Mesenteric fat pad (tissue), 1 donor: ENCODE results near the gene RPL37. TPM values are rescaled to one million over a fixed set of nuclear protein-coding genes. Genes with fewer than 3 reads are reported as not detected.
"Not testable (repeated sequence)": the region's sequence is repeated elsewhere in the genome, so short reads cannot be mapped to it uniquely, and the experiment has no call there.

Source experiments
- DNase-seq: peaks from one replicate; pipeline ENCODE4 v3.0.0-alpha.2; 2020; ENCODE audit warnings: low spot score
- long read RNA-seq: library from polyadenylated mRNA; unstranded; transcript quantifications from one replicate; pipeline ENCODE4 v2.0.0, GENCODE V29; 2020
- total RNA-seq: library from RNA; stranded (reverse); fragmentation: NEBNext Ultra II Directional; extraction: Animal tissue kit (Norgen Biotek cat#: 25700); gene quantifications from one replicate; pipeline ENCODE4 v1.2.1, GENCODE V29; 2021
- donor health status: DM: yes; HTN: yes; CAD: no.

RPL37 gene
- total RNA-seq, result 961 TPM
- long read RNA-seq, full-length matches to known transcripts, result 21 of 53 reads
- long read RNA-seq, partial matches to known transcripts, result 24 of 53 reads
- long read RNA-seq, other reads (novel, unspliced or antisense), result 8 of 53 reads

GRCh38 chr5:40834849-40835787 is at the start of gene RPL37:
RPL37 (minus strand) TSS chr5:40835222; CDS start chr5:40835185, 37 bp downstream.
- DNase-seq, result peak; percentile 98

DNA sequence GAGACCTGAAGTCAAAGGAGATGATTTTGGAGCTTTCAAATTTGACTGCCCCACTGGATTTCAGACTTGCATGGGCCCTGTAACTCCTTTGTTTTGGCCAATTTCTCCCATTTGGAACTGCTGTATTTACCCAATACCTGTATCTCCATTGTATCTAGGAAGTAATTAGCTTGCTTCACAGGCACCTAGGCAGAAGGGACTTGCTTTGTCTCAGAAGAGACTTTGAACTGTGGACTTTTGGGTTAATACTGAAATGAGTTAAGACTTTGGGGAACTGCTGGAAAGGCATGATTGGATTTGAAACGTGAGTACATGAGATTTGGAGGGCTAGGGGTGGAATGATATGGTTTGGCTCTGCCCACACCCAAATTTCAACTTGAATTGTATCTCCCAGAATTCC is 48.0 kb upstream of the RPL37 start:
- not testable (repeated sequence) for DNase-seq

DNA sequence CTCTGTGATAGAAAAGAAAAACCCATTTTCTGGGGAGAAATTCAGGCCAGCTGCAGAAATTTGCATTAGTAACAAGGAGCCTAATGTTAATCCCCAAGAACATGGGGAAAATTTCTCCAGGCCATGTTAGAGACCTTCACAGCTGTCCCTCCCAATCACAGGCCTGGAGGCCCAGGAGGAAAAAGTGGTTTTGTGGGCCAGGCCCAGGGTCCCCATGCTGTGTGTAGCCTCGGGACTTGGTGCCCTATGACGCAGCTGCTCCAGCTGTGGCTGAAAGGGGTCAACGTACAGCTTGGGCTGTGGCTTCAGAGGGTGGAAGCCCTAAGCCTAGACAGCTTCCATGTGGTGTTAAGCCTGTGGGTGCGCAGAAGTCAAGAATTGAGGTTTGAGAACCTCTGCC is 47.3 kb upstream of the RPL37 start:
- no peak for DNase-seq

DNA sequence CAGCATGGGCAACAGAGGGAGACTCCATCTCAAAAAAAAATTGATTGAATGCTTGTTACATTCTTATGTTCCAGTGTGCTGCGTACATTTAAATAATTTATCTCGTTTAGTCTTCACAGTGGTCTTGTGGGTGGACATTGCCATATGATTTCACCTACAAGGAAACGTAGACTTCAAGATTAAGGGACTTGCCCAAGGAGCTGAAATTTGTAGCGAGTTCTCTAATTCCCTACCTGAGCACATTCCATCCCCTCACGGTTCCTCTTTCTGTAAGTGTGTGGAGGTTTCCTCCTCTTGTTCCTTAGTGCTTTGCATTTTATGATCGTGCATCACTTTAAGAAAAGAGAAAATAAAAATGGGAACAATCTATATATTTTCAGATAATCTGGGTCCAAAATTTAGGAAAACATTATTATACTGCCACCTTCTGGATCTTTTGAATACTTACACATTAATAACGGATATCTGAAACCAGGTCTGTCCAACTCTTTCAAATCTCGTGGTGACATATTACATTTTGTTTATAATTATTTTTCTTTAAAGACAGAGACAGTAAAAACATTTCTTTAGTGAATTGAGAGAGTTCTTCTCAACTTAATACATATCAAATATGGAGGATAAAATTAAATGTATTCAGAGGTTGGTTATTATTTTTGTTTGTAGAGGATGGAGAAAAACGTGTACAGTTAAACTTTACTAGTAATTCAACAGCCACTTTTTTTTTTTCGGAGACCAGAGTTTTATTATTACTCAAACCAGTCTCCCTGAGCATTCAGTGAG is 44.3 kb upstream of the RPL37 start:
- DNase-seq, result no peak

- no peak for DNase-seq
These were observed 42.5 kb upstream of the RPL37 start for GRCh38 chr5:40877371-40877988.

GRCh38 chr5:40875958-40876357 is 40.9 kb upstream of the RPL37 start:
- DNase-seq, result no peak

DNA sequence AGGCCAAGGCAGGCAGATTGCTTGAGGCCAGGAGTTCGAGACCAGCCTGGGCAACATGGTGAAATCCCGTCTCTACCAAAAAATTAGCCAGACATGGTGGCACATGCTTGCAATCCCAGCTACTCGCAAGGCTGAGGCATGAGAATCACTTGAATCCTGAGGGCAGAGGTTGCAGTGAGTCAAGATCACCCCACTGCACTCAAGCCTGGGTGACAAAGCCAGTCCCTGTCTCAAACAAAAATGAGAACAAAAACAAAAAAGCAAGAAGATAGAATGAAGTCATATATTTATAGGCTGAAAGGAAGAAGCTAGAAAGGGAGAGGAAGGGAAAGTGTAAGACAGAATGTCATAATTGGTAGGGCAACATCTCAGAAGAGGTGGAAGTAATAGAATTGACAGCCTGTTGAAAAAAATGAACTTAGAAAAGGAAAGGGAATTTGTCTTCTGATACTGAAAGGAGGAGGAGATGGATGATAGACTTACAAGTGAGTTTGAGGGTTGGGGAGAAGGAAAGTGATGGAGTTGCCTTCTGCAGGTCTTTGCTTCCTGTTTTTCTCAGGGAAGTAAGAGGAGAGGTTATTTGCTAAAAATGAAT is 38.4 kb upstream of the RPL37 start:
- DNase-seq, result no peak

DNA sequence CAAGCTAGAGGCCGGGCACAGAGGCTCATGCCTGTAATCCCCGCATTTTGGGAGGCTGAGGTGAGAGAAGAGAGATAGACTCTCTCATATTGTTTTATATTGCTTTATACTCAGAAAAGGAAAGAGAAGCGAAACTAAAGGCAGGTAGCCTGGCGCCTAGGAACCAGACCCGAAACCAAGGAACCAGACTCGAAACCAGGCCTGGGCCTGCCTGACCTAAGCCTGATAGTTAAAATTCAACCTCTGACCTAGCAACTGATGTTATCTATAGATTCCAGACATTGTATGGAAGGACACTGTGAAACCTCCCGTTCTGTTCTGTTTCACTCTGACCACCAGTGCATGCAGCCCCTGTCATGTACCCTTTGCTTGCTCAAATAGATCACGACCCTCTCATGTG is 37.2 kb upstream of the RPL37 start:
- not testable (repeated sequence) for DNase-seq

- no peak for DNase-seq
These were observed 36.2 kb upstream of the RPL37 start for GRCh38 chr5:40871177-40871576.

GRCh38 chr5:40869384-40869783 is 34.4 kb upstream of the RPL37 start:
- DNase-seq, result no peak

GRCh38 chr5:40866844-40867243 is 31.8 kb upstream of the RPL37 start:
- DNase-seq, result no peak

GRCh38 chr5:40865004-40865403 is 30.0 kb upstream of the RPL37 start:
- not testable (repeated sequence) for DNase-seq

DNA sequence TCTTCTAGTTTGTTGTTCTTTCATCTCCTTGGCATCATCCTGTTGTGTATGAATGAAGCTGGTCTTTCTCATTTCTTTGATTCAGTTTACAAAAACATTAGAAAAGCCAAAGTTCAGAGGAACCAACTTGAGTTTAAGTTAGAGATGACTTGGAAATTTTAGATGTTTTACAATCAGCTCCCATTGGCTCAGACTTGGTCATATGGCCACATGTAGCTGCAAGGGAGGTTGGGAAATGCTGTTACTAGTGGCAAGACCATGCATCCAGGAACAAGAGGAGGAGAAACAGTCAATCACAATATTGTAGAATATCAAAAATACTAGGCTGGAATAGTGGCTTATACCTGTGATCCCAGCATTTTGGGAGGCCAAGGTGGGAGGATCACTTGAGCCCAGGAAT is 25.7 kb upstream of the RPL37 start:
- DNase-seq, result no peak

- DNase-seq, result no peak
These were observed 18.7 kb upstream of the RPL37 start for GRCh38 chr5:40853632-40854192.

DNA sequence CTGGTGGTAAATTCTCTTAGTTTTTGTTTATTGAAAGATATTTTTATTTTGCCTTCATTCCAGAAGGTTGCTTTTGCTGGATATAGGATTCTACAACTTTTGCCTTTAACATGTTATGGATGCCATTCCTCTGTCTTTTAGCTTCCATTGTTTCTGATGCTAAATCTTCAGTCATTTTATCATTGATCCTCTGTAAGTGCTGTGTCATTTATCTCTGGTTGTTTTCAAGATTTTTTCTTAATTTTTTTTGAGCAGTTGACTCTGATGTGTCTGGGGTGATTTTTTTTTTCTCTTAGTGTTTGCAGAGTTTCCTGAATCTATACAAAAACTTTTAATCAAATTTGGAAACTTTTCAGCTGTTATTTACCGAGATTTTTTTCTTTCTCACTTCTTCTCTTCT is 12.5 kb upstream of the RPL37 start:
- no peak for DNase-seq

GRCh38 chr5:40846371-40846770 is 11.3 kb upstream of the RPL37 start:
- no peak for DNase-seq

DNA sequence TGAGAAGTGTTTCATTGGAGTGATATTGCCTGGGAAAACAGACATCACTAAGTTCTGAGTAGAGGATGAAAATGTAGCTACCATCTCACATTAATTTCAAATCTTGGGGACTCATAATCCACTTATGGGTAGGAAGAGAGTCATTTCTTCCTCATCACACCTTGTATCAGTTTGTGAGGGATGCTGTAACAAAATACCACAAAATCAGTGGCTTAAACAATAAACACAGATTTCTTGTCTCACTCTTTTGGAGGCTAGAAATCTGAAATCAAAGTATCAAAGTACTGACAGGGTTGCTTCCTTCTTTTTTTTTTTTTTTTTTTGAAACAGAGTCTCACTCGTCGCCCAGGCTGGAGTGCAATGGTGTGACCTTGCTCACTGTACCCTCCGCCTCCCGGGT is 9.5 kb upstream of the RPL37 start:
- DNase-seq, result no peak

DNA sequence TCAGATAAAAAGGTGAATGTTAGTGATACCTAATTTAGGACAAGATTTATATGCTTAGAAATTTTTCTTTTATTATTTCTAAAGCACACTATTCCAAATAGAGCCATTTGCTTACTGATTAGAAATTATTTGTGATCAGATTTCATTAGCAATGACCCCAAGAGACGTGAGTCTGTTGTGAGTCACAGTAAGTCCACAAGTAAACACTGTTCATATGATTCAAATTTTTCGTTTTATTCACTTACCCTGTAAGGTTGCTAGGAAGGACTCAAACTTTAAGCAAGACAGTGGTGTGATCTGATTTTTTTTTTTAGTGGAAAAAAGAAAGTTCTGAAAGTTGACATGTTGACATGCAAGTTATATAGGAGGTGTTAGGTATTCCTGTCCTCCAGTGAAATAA is 7.3 kb upstream of the RPL37 start:
- DNase-seq, result no peak

DNA sequence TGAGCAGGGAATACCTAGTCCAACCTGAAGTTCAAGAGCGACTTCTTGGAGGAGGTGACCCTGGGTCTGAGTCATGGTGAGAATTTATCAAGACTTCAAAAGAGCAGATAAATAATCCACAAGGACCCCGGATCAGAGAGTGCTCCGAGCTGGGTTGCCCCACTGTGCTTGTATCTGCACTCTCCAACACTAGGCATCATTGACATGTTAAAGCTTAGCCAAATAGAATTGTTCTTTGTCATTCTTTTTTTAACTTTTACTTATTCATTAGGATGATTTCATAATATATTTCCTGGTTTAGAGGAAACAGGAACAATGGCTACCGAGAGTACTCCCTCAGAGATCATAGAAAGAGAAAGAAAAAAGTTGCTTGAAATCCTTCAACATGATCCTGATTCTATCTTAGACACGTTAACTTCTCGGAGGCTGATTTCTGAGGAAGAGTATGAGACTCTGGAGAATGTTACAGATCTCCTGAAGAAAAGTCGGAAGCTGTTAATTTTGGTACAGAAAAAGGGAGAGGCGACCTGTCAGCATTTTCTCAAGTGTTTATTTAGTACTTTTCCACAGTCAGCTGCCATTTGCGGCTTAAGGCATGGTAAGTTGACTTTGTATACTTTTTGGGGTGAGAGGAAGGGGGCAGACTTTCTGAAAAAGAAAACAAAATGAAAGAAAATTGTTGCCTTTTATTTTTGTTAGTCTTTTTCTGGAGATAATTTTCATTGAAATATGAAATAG is 6.2 kb upstream of the RPL37 start, which contains the start of gene CARD6:
TSS of gene CARD6 (plus strand) at position 300 of the 738 bp plus-strand sequence. CDS start at position 316, 16 bp downstream.
- DNase-seq, result no peak

DNA sequence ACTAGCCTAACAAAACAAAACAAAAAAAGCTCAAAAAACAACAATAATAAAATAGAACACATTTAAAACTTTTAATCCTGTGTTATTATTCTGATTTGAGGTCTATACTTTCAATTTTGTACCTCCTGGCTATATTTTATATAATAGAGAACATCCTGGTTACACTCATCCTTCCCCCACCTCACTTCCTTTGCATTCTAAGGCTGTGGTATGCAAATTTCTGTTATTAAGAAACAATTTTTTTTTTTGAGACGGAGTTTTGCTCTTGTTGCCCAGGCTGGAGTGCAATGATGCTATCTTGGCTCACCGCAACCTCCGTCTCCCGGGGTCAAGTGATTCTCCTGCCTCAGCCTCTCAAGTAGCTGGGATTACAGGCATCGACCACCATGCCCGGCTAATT is 3.1 kb upstream of the RPL37 start:
- DNase-seq, result no peak
